IMR-90 (cell line): ENCODE data around the gene PRKAG2. TPM values are rescaled to one million over a fixed set of nuclear protein-coding genes. Genes with fewer than 3 reads are reported as not detected.
A peak's percentile ranks its signal among the peaks of the same experiment; 100 is the strongest.

Experiments used
- ATAC-seq: fragments of 200-7000 bp; cut with Tn5 transposase; 2 replicates; pipeline ENCODE4 v1.9.1; 2020; ENCODE audit warnings: low read depth, mild to moderate bottlenecking, moderate library complexity
- BruUV-seq: library from RNA; stranded (reverse); fragments of 400-500 nt; replicated peaks from 2 replicates; lab custom pipeline; 2021; lab: Mats Ljungman, UMichigan
- CTCF ChIA-PET: fragments of 300-600 bp; formaldehyde crosslinking; extraction: SDS; loops from one replicate; lab custom pipeline; 2021; ENCODE audit warnings: antibody characterized with exemption; lab: Yijun Ruan, JAX
- POLR2A ChIA-PET: fragments of 300-600 bp; sonication (Branson Sonifier 250); formaldehyde crosslinking; loops from one replicate; lab custom pipeline; 2022; ENCODE audit warnings: antibody characterized with exemption; ENCODE audit not compliant: unreplicated experiment; lab: Charles Lee
- DNase-seq: peaks from one replicate; pipeline ENCODE4 v3.0.0; 2013
- H2AFZ ChIP-seq: replicated peaks from 2 replicates; pipeline ENCODE3; 2013; ENCODE audit warnings: low read length, mild to moderate bottlenecking; ENCODE audit not compliant: poor library complexity
- H2AK5ac ChIP-seq: 2 replicates; pipeline ENCODE4 v1.6.1; 2013; ENCODE audit warnings: low read depth, low read length, inconsistent platforms
- H2AK9ac ChIP-seq: replicated peaks from 2 replicates; pipeline ENCODE3; 2013; ENCODE audit warnings: mild to moderate bottlenecking, low read depth, low read length, moderate library complexity; ENCODE audit not compliant: poor library complexity
- H2BK120ac ChIP-seq: 2 replicates; pipeline ENCODE4 v1.6.1; 2013; ENCODE audit warnings: low read depth, low read length, inconsistent platforms
- H2BK15ac ChIP-seq: 3 replicates; pipeline ENCODE4 v1.6.1; 2013; ENCODE audit warnings: low read depth, low read length, inconsistent platforms
- H2BK20ac ChIP-seq: 2 replicates; pipeline ENCODE4 v1.6.1; 2013; ENCODE audit warnings: low read depth, mild to moderate bottlenecking, inconsistent platforms, low read length, moderate library complexity
- H2BK5ac ChIP-seq: 2 replicates; pipeline ENCODE4 v1.6.1; 2013; ENCODE audit warnings: mild to moderate bottlenecking, low read depth, low read length, inconsistent platforms; ENCODE audit not compliant: poor library complexity, severe bottlenecking
- H3K14ac ChIP-seq: replicated peaks from 2 replicates; pipeline ENCODE4 v1.6.1; 2013; ENCODE audit warnings: low read depth, low read length, inconsistent platforms
- H3K18ac ChIP-seq: 2 replicates; pipeline ENCODE4 v1.6.1; 2013; ENCODE audit warnings: low read depth, low read length, control low read depth
- H3K23ac ChIP-seq: 2 replicates; pipeline ENCODE4 v1.6.1; 2013; ENCODE audit warnings: low read depth, low read length, inconsistent platforms
- H3K27ac ChIP-seq: 2 replicates; pipeline ENCODE4 v1.5.1; 2013; ENCODE audit warnings: mild to moderate bottlenecking, control low read depth, low read length; ENCODE audit not compliant: insufficient read depth
- H3K27me3 ChIP-seq: 2 replicates; pipeline ENCODE4 v1.6.1; 2013; ENCODE audit warnings: low read length; ENCODE audit not compliant: control insufficient read depth, insufficient read depth
- H3K36me3 ChIP-seq: 2 replicates; pipeline ENCODE4 v1.6.1; 2013; ENCODE audit warnings: low read length, mixed read lengths; ENCODE audit not compliant: control insufficient read depth, insufficient read depth
- H3K4ac ChIP-seq: 2 replicates; pipeline ENCODE4 v1.6.1; 2013; ENCODE audit warnings: low read depth, low read length, inconsistent platforms
- H3K4me1 ChIP-seq: 2 replicates; pipeline ENCODE4 v1.6.1; 2013; ENCODE audit warnings: low read length, mixed read lengths; ENCODE audit not compliant: control insufficient read depth, insufficient read depth
- H3K4me2 ChIP-seq: 2 replicates; pipeline ENCODE4 v1.6.1; 2013; ENCODE audit warnings: low read depth, mild to moderate bottlenecking, control low read depth, low read length, moderate library complexity
- H3K4me3 ChIP-seq: 2 replicates; pipeline ENCODE4 v1.5.1; 2013; ENCODE audit warnings: low read depth, mild to moderate bottlenecking, control low read depth, low read length, moderate library complexity; ENCODE audit not compliant: insufficient read depth
- H3K56ac ChIP-seq: 2 replicates; pipeline ENCODE4 v1.6.1; 2013; ENCODE audit warnings: low read length, inconsistent platforms; ENCODE audit not compliant: insufficient read depth; ENCODE audit errors: extremely low read depth
- H3K79me1 ChIP-seq, 2 experiments: 2 replicates each; pipeline ENCODE4 v1.6.1; 2013; ENCODE audit warnings: low read length in 2 of 2, inconsistent platforms in 1 of 2, low read depth in 1 of 2
- H3K9ac ChIP-seq: 2 replicates; pipeline ENCODE4 v1.6.1; 2013; ENCODE audit warnings: low read depth, low read length, control low read depth
- H3K9me1 ChIP-seq: 2 replicates; pipeline ENCODE4 v1.6.1; 2013; ENCODE audit warnings: low read length, inconsistent platforms; ENCODE audit not compliant: insufficient read depth
- H3K9me3 ChIP-seq: 2 replicates; pipeline ENCODE4 v1.6.1; 2013; ENCODE audit warnings: low read length; ENCODE audit not compliant: control insufficient read depth, insufficient read depth
- H4K20me1 ChIP-seq: 2 replicates; pipeline ENCODE4 v1.6.1; 2013; ENCODE audit warnings: low read length, inconsistent platforms; ENCODE audit not compliant: insufficient read depth
- H4K5ac ChIP-seq: 2 replicates; pipeline ENCODE4 v1.6.1; 2013; ENCODE audit warnings: mild to moderate bottlenecking, low read depth, low read length, control low read depth
- H4K8ac ChIP-seq, 2 experiments: 2 replicates each; pipeline ENCODE4 v1.6.1; 2013; ENCODE audit warnings: low read depth in 2 of 2, low read length in 2 of 2, control low read depth in 1 of 2, inconsistent platforms in 1 of 2
- H4K91ac ChIP-seq: 2 replicates; pipeline ENCODE4 v1.6.1; 2013; ENCODE audit warnings: low read depth, low read length, inconsistent platforms; ENCODE audit not compliant: insufficient read depth
- FOS ChIP-seq: fragments of 150-350 bp; IDR thresholded peaks from 2 replicates; pipeline ENCODE4 v1.6.1; 2016; ENCODE audit warnings: low read depth, low read length
- RAD21 ChIP-seq: IDR thresholded peaks from 2 replicates; pipeline ENCODE4 v1.6.1; 2012; ENCODE audit warnings: low read length, improper control_type of control experiment
- SMC3 ChIP-seq: fragments of 150-350 bp; IDR thresholded peaks from 2 replicates; pipeline ENCODE4 v1.6.1; 2016; ENCODE audit warnings: low read depth, mild to moderate bottlenecking, antibody characterized with exemption, low read length, moderate library complexity
- WGBS, 2 experiments: methylation state at CpG; one replicate each; pipeline versions ENCODE4 v1.1.5 to v1.1.7; 2013; ENCODE audit warnings: missing lambda C conversion rate in 2 of 2; ENCODE audit not compliant: insufficient read length in 1 of 2; ENCODE audit errors: extremely low coverage in 2 of 2; 5-methylcytosine and 5-hydroxymethylcytosine counted together
- dilution Hi-C: fragments of 300-500 bp; cut with HindIII; formaldehyde crosslinking; loops from one replicate; pipeline ENCODE4 v1.14.3; 2018; ENCODE audit warnings: low sequenced_read_pairs; ENCODE audit not compliant: unreplicated experiment
- in situ Hi-C: fragments of 300-500 bp; cut with MboI; formaldehyde crosslinking; loops from 3 replicates; pipeline ENCODE4 v1.14.3; 2019; ENCODE audit warnings: low sequenced_read_pairs, inconsistent platforms, mixed read lengths
- intact Hi-C: fragments of 100-400 bp; cut with micrococcal nuclease; formaldehyde crosslinking; loops from 2 replicates; pipeline ENCODE4 v1.10.0; 2022
- polyA plus RNA-seq, 3 experiments: library from polyadenylated mRNA; depleted of rRNA; stranded (reverse); fragments of >200 nt; gene quantifications; 2 replicates each; pipeline ENCODE4 v1.2.3, GENCODE V29; 2012; ENCODE audit warnings: low replicate concordance in 1 of 3
- total RNA-seq: library from RNA; depleted of rRNA; stranded (reverse); fragments of >200 nt; gene quantifications from 2 replicates; pipeline ENCODE4 v1.2.3, GENCODE V29; 2012

Gene PRKAG2
- total and polyA plus RNA-seq, 2 of the 4 experiments (the other 2 are of a cell fraction), result 15.4 to 21.6 TPM

DNA sequence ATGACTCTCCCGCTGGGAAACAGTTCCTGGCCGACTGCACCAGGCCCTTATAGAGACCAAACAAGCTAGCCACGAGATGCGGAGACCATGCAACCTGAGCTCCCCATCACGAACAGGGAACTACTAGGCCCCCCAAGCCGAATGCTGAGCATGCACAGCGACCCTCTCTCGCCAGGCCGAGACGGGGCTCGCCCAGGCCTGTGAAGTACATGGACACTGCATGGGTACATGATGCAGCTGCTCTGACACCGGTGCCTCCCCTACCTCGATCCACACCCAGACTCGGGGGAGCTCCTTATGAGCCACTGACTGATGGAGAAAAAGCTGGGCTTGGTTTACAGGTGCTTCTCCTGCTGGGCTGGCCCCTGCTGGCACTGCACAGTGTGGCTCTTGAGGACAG is 285.0 kb downstream of the PRKAG2 start:
- Histone ChIP-seq H2BK5ac (peak overlapping the region; percentile 70), H4K5ac (no peak overlapping the region; the same call in 1 of the 2 replicates), H2BK20ac (peak overlapping the region; percentile 93; the same call in 1 of the 2 replicates), H3K4ac (peak overlapping the region; percentile 95), H4K8ac (peak overlapping the region; percentile 7 to 78; a peak in 2 of 4 replicates), H3K9ac (no peak overlapping the region), H3K4me1 (peaks cover 8% of the 10 kb centered on the region), H4K20me1 (no peaks in the 10 kb centered on the region; the same call in 1 of the 2 replicates), H2AFZ (no peak overlapping the region), H3K9me1 (peaks cover 12% of the 10 kb centered on the region), H3K9me3 (no peaks in the 10 kb centered on the region), H3K14ac (peak overlapping the region; percentile 92; the same call in 1 of the 2 replicates), H3K79me1 (peaks cover 10 to 47% of the 10 kb centered on the region in 2 experiments; a peak in 3 of 4 replicates), H3K56ac (no peak overlapping the region), H2AK9ac (peak overlapping the region; percentile 20), H3K4me3 (no peak overlapping the region), H2BK120ac (peak overlapping the region; percentile 96; the same call in 1 of the 2 replicates), H3K4me2 (no peak overlapping the region), H3K36me3 (0 out of 2 replicates have a peak, but pooled peaks cover 1% of the 10 kb centered on the region), H2AK5ac (peak overlapping the region; percentile 88), H3K27ac (no peak overlapping the region; the same call in 1 of the 2 replicates), H2BK15ac (peak overlapping the region; percentile 45; the same call in 1 of the 3 replicates), H3K27me3 (no peaks in the 10 kb centered on the region), H4K91ac (peak overlapping the region; percentile 96; the same call in 1 of the 2 replicates), H3K18ac (peak overlapping the region; percentile 78; the same call in 1 of the 2 replicates), H3K23ac (no peak overlapping the region)
- BruUV-seq, result no TSS peak
- dilution Hi-C loops, result no loop called here
- WGBS, 2 experiments, result 95% methylated on average over 9 of the region's 14 CpGs; no CpG with 5 or more reads in 1 of the 2 experiments
- ChIA-PET POLR2A (no interaction called here), CTCF (no interaction called here)
- in situ Hi-C loops, result no loop called here
- DNase-seq (no peak), ATAC-seq (no peak)
- intact Hi-C loops, result no loop called here
- TF ChIP-seq RAD21 (no peak), SMC3 (no peak), FOS (no peak)
